ENCODE results near the gene CAMK2A. TPM values are rescaled to one million over a fixed set of nuclear protein-coding genes. Genes with fewer than 3 reads are reported as not detected.

CAMK2A gene
- polyA plus RNA-seq, 10 donors = 32.6 to 93.3 (median 67.5) TPM

Other genes with a start within 250 kb of the CAMK2A start
- gene CSF1R, start 203.2 kb downstream of the CAMK2A start, polyA plus RNA-seq (ENCODE audit: insufficient read length in 10 of 10) = 10 to 100 TPM; 23.4 to 36.4 (median 27.8) TPM
- gene PDGFRB, start 133.9 kb downstream of the CAMK2A start, polyA plus RNA-seq (ENCODE audit: insufficient read length in 10 of 10) = 100 to 1,000 TPM in 9 of 10 donors, 10 to 100 TPM in 1; 89.2 to 173 (median 143) TPM
- gene CDX1, start 123.0 kb downstream of the CAMK2A start, polyA plus RNA-seq (ENCODE audit: insufficient read length in 10 of 10) = under 1 TPM in 7 of 10 donors, not detected in 3; 0.13 to 0.63 (median 0.24) TPM
- gene SLC6A7, start 99.7 kb downstream of the CAMK2A start, polyA plus RNA-seq (ENCODE audit: insufficient read length in 10 of 10) = 1 to 10 TPM in 1 of 10 donors, under 1 TPM in 9; 0.15 to 1.7 (median 0.41) TPM
- 10 to 100 TPM in 1 of 10 donors, 1 to 10 TPM in 9; 3.4 to 10.2 (median 6.1) TPM for gene ARSI, start 13.1 kb upstream of the CAMK2A start, polyA plus RNA-seq (ENCODE audit: insufficient read length in 10 of 10)
- 10 to 100 TPM; 15.8 to 24.8 (median 17.9) TPM for gene TCOF1, start 67.9 kb upstream of the CAMK2A start, polyA plus RNA-seq (ENCODE audit: insufficient read length in 10 of 10)
- 100 to 1,000 TPM in 1 of 10 donors, 10 to 100 TPM in 9; 47.7 to 102 (median 77.2) TPM for gene CD74, start 123.1 kb upstream of the CAMK2A start, polyA plus RNA-seq (ENCODE audit: insufficient read length in 10 of 10)
- gene RPS14, start 160.0 kb upstream of the CAMK2A start, polyA plus RNA-seq (ENCODE audit: insufficient read length in 10 of 10) = 1,000 to 10,000 TPM; 2,435 to 3,051 (median 2,763) TPM
- 10 to 100 TPM; 42.6 to 60.1 (median 49.6) TPM for gene NDST1, start 218.4 kb upstream of the CAMK2A start, polyA plus RNA-seq (ENCODE audit: insufficient read length in 10 of 10)

All from muscle of back (tissue), 10 donors.